Sigmoid colon (tissue), 4 donors: Measurements from ENCODE around the gene ALMS1.

Experiments used
- EP300 ChIP-seq, 4 donors: sonication (generic); formaldehyde crosslinking; IDR thresholded peaks; one replicate each; pipeline ENCODE4 v1.6.1; 2017; ENCODE audit warnings: antibody characterized with exemption in 4 of 4
- POLR2A ChIP-seq, 2 donors: fragments of 450-650 bp; IDR thresholded peaks; one replicate each; pipeline ENCODE4 v1.6.1; 2016; ENCODE audit warnings: antibody characterized with exemption in 2 of 2, mild to moderate bottlenecking in 2 of 2, moderate library complexity in 2 of 2
- POLR2AphosphoS5 ChIP-seq, 4 donors: sonication (generic); formaldehyde crosslinking; IDR thresholded peaks; one replicate each; pipeline ENCODE4 v1.6.1; 2017; ENCODE audit warnings: antibody characterized with exemption in 4 of 4
- TF ChIP-seq, protein P1 (sequence below), 4 experiments: fragments of 450-650 bp in 3 of 4; fragments of 200-600 bp in 1 of 4; IDR thresholded peaks; one replicate each; pipeline ENCODE4 v1.5.1; 2016 to 2019; ENCODE audit warnings: antibody characterized with exemption in 4 of 4, mild to moderate bottlenecking in 3 of 4, moderate library complexity in 2 of 4

DNA sequence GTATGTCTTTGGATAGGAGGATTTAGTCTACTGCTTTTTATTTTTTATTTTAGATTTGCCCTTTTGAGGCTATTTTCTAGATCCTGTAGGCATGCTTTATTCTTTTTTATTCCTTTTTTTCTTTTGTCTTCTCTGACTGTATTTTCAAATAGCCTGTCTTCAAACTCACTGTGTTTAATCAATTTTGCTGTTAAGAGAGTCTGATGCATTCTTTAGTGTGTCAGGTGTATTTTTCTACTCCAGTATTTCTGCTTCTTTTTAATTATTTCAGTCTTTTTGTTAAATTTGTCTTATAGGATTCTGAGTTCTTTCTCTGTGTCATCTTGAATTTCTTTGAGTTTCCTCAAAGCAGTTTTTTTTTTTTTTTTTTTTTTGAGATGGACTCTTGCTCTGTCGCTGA, 143.1 kb downstream of the ALMS1 start:
- TF ChIP-seq POLR2A (IDR thresholded peaks at IDR 0.05) (no peak), POLR2AphosphoS5 (IDR thresholded peaks at IDR 0.05) (no peak), EP300 (IDR thresholded peaks at IDR 0.05) (no peak)
- TF ChIP-seq, protein P1, sequence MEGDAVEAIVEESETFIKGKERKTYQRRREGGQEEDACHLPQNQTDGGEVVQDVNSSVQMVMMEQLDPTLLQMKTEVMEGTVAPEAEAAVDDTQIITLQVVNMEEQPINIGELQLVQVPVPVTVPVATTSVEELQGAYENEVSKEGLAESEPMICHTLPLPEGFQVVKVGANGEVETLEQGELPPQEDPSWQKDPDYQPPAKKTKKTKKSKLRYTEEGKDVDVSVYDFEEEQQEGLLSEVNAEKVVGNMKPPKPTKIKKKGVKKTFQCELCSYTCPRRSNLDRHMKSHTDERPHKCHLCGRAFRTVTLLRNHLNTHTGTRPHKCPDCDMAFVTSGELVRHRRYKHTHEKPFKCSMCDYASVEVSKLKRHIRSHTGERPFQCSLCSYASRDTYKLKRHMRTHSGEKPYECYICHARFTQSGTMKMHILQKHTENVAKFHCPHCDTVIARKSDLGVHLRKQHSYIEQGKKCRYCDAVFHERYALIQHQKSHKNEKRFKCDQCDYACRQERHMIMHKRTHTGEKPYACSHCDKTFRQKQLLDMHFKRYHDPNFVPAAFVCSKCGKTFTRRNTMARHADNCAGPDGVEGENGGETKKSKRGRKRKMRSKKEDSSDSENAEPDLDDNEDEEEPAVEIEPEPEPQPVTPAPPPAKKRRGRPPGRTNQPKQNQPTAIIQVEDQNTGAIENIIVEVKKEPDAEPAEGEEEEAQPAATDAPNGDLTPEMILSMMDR (IDR thresholded peaks at IDR 0.05), result no peak
